IgD-negative memory B cell (primary cell): ENCODE data around the gene CCDC148. TPM values are rescaled to one million over a fixed set of nuclear protein-coding genes. Genes with fewer than 3 reads are reported as not detected.
"Not testable (repeated sequence)": the region's sequence is repeated elsewhere in the genome, so short reads cannot be mapped to it uniquely, and the experiment has no call there.

Source experiments
- H3K27ac Mint-ChIP-seq, 3 donors: one replicate each; pipeline ENCODE4 v1.8.0; 2020 to 2022; ENCODE audit warnings: mild to moderate bottlenecking in 3 of 3, mixed read lengths in 3 of 3, moderate library complexity in 1 of 3
- H3K27me3 Mint-ChIP-seq: one replicate; pipeline ENCODE4 v1.8.0; 2021; ENCODE audit warnings: mixed read lengths
- H3K36me3 Mint-ChIP-seq: one replicate; pipeline ENCODE4 v1.8.0; 2020; ENCODE audit warnings: mild to moderate bottlenecking, mixed read lengths
- H3K4me1 Mint-ChIP-seq, 3 donors: one replicate each; pipeline ENCODE4 v1.8.0; 2020 to 2022; ENCODE audit warnings: mixed read lengths in 3 of 3, mild to moderate bottlenecking in 1 of 3
- H3K4me3 Mint-ChIP-seq, 4 donors: one replicate each; pipeline ENCODE4 v1.8.0; 2020 to 2022; ENCODE audit warnings: mild to moderate bottlenecking in 4 of 4, mixed read lengths in 4 of 4, moderate library complexity in 3 of 4
- H3K9me3 Mint-ChIP-seq, 3 donors: one replicate each; pipeline ENCODE4 v1.8.0; 2020 to 2021; ENCODE audit warnings: mixed read lengths in 3 of 3, mild to moderate bottlenecking in 1 of 3
- polyA plus RNA-seq: library from polyadenylated mRNA; unstranded; fragments of 300-500 nt; fragmentation: Illumina TruSeq; gene quantifications from one replicate; pipeline ENCODE4 v1.2.3, GENCODE V29; 2021

Gene CCDC148
- polyA plus RNA-seq, 1 donor from 2014 or later, result not detected

DNA sequence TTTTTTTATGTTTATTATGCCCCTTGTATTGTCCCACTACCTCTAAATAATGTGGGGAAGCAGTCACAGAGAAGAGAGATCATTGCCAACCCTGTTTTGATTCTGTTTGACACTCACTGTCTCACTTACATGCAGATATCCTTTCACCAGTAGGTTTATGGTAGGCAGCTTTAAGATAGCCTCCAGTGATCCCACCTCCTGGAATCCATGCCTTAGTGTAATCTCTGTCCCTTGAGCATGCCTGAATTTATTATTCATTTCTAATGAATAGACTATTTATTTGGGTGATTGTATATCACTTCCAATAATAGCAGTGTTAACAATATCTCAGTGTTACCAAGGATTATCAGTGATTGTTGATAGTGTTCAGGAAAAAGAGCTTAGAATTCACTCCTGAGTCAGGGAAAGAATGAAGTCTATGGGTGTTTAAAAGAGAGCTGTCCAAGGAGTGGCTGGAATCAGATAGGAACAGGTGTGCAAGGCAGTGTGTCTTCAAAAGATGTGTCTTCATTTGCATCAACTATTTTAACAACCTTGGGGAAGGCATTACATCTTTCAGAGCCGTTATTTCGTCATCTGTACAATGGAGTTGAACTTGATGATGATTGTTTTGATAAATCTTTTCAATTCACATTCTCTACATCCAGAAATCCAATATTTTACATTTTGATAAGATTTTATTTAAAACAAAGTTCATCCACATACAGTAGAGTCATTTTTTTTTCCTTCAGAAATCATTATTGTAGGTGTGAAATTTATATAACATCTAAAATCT, 32.1 kb upstream of the CCDC148 start:
- Mint-ChIP-seq H3K4me3 (no peak overlapping the region), H3K36me3 (no peaks in the 10 kb centered on the region), H3K9me3 (peaks cover 0 to 2% (median 0%) of the 10 kb centered on the region in 3 donors), H3K4me1 (peaks cover 0 to 1% (median 0%) of the 10 kb centered on the region in 3 donors), H3K27ac (no peak overlapping the region), H3K27me3 (no peaks in the 10 kb centered on the region)

DNA sequence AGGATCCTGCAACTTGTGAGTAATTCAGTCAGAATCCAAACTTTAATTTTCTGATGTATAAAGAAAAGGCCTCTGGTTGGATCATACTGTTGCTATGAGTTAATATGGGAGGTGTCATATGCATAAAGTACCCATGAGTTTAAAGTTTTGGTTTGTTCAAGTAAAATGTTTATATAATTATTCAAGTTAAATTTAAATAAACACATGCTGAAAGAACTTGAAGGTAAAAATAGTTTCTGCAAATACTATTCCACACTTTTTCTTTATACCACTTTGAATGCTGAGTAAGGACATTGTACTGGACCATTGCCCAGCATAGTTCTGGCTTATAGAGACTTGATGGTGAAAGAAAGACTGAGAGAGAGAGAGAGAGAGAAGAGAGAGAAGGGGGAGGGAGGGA, 30.9 kb upstream of the CCDC148 start:
- Mint-ChIP-seq H3K36me3 (no peaks in the 10 kb centered on the region), H3K4me1 (peaks cover 0 to 1% (median 0%) of the 10 kb centered on the region in 3 donors), H3K4me3 (no peak overlapping the region), H3K27ac (no peak overlapping the region), H3K27me3 (no peaks in the 10 kb centered on the region), H3K9me3 (peaks cover 0 to 2% (median 2%) of the 10 kb centered on the region in 3 donors)

DNA sequence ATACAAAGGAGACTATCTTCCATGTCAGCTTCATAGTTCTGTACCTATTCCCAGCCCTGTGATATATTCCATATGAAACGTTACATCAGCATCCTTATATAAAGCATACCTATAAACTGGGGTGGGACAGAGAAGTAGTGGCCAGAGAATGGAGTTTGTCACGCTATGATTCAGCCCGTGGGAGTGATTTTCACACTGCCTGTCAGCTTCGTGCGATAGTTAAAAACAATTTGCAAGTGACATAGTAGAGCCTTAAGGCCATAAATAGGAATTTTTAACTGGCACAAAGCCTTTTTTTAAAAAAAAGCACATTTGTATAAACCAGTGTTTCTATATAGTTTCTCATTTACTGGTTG, 30.4 kb upstream of the CCDC148 start:
- peaks cover 2% of the 10 kb centered on the region for H3K36me3 Mint-ChIP-seq
- no peaks in the 10 kb centered on the region for H3K27me3 Mint-ChIP-seq
- H3K4me3 Mint-ChIP-seq, result no peak overlapping the region
- peaks cover 0 to 1% (median 0%) of the 10 kb centered on the region in 3 donors for H3K4me1 Mint-ChIP-seq
- peaks cover 0 to 2% (median 2%) of the 10 kb centered on the region in 3 donors for H3K9me3 Mint-ChIP-seq
- H3K27ac Mint-ChIP-seq, result no peak overlapping the region

DNA sequence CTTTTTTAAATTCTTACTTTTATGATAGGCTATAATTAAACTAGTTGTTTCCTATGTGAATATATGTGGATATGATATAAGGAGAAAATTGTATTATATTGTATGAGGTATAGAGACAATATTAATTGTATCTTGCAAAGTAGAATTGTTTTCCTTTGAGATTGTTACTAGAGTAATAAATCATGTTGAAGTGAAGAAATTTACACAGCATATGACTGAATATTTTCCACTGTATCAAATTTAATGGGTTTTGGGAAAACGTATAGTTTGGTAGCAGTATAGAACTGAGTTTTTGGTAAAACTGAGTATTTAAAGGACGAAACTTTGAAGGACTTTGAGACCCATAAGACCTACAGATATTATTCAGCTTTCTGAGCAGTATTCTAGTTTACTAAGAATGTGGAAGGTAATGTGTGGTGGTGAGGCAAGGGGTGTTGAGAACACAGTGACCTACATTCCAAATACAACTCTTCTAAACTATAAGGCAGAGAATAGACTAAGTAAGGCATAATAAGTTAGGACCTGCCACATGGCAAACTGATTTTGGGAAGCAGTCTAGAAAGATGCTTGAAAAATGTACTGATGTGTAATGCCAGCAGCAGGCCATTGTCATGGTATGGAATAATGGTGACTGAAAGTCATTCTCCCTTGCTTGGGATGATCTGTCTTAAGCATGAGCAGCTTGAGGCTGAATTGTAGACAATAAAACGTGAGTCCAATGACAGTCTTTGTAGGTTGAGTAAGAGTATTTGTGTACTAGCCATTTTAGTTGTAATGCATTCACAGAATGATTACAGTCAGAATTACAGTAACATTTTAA, 29.8 kb upstream of the CCDC148 start:
- Mint-ChIP-seq H3K36me3 (peaks cover 2% of the 10 kb centered on the region), H3K27me3 (no peaks in the 10 kb centered on the region), H3K9me3 (peaks cover 0 to 2% (median 2%) of the 10 kb centered on the region in 3 donors), H3K4me3 (no peak overlapping the region), H3K4me1 (peaks cover 0 to 1% (median 0%) of the 10 kb centered on the region in 3 donors), H3K27ac (no peak overlapping the region)

DNA sequence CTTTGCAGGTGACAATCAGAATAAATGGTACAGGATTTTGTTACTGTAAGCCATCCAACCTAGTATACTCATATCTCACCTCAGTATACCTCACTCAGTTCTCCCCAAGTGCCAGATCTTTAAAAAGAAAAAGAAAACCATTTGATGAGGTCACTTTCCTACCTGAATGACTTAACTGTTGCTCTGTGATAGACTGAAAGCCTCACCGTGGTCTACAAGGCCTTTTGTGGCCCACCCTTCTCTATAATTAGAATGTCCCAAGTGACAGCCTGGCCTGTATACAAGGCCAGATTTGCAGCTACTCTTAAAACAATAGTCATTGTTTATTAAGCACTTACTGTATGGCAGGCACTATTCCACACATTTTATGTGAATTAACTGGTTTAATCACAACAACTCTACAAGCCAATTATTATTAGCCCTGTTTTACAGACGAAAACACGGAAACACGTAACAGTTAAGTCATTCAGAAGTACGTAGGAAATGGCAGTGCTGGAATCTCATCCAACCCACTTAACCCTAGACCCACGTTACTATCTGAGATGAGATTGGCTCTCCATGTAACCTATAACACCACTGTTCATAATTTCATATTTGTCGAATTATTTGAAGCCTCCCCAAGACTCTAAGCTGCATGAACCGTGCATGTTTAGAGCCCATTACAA, 28.5 kb upstream of the CCDC148 start:
- peaks cover 0 to 1% (median 0%) of the 10 kb centered on the region in 3 donors for H3K4me1 Mint-ChIP-seq
- H3K36me3 Mint-ChIP-seq, result peaks cover 2% of the 10 kb centered on the region
- no peaks in the 10 kb centered on the region for H3K27me3 Mint-ChIP-seq
- no peak overlapping the region for H3K4me3 Mint-ChIP-seq
- peaks cover 0 to 2% (median 2%) of the 10 kb centered on the region in 3 donors for H3K9me3 Mint-ChIP-seq
- no peak overlapping the region for H3K27ac Mint-ChIP-seq

DNA sequence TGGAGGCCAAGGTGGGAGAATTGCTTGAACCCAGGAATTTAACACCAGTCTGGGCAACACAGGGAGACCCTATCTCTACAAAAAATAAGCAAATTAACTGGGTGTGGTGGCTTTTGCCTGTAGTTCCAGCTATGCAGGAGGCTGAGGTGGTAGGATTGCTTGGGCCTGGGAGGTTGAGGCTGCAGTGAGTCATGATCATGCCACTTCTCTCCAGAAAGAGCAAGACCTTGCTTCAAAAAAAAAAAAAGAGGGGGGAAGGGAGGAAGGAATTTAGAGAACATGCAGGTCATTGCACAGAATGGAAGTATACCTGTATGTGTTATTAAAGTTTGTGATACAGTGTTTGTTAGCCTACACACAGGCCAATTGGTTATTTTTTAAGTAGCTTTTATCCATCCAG, 26.0 kb upstream of the CCDC148 start:
- H3K9me3 Mint-ChIP-seq, result peaks cover 0 to 2% (median 2%) of the 10 kb centered on the region in 3 donors
- H3K36me3 Mint-ChIP-seq, result peaks cover 2% of the 10 kb centered on the region
- no peak overlapping the region for H3K27ac Mint-ChIP-seq
- H3K4me3 Mint-ChIP-seq, result no peak overlapping the region
- no peaks in the 10 kb centered on the region for H3K27me3 Mint-ChIP-seq
- no peaks in the 10 kb centered on the region for H3K4me1 Mint-ChIP-seq

DNA sequence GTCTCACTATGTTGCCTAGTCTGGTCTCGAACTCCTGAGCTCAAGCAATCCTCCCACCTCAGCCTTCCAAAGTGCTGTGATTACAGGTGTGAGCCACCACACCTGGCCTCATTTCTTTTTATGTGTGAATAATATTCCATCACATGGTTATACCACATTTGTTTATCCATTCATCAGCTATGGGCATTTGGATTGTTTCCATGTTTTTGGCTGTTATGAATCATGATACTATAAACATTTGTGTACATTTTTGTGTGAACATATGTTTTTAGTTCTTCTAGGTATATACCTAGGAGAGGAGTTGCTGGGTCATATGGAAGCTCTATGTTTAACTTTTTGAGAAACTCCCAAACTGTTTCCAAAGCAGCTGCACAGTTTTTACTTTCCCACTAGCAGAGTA, 24.6 kb upstream of the CCDC148 start:
- no peak overlapping the region for H3K4me3 Mint-ChIP-seq
- H3K9me3 Mint-ChIP-seq, result peaks cover 0 to 2% (median 2%) of the 10 kb centered on the region in 3 donors
- no peaks in the 10 kb centered on the region for H3K27me3 Mint-ChIP-seq
- no peaks in the 10 kb centered on the region for H3K4me1 Mint-ChIP-seq
- H3K36me3 Mint-ChIP-seq, result peaks cover 2% of the 10 kb centered on the region
- H3K27ac Mint-ChIP-seq, result no peak overlapping the region

DNA sequence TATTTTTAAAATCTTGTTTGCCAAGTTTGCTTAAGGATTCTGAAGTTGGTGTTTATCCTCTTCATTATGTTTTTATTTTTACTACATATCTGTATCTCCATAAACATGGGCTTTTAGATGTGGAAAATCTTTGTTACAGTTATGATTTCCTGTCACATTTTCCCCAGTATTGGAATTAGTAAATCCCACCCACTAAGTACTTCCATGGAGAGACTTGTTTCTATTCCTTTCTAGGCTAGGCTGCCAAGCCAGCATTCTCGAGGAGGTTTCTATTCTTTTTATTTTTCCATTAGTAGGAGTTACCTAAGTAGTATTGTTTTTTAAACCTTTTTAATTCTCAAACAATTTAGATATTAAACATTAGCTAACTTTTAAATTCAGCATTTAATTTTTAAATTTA, 22.3 kb upstream of the CCDC148 start:
- Mint-ChIP-seq H3K27me3 (no peaks in the 10 kb centered on the region), H3K36me3 (peaks cover 2% of the 10 kb centered on the region), H3K9me3 (peaks cover 0 to 2% (median 0%) of the 10 kb centered on the region in 3 donors), H3K4me1 (no peaks in the 10 kb centered on the region), H3K27ac (no peak overlapping the region), H3K4me3 (no peak overlapping the region)

DNA sequence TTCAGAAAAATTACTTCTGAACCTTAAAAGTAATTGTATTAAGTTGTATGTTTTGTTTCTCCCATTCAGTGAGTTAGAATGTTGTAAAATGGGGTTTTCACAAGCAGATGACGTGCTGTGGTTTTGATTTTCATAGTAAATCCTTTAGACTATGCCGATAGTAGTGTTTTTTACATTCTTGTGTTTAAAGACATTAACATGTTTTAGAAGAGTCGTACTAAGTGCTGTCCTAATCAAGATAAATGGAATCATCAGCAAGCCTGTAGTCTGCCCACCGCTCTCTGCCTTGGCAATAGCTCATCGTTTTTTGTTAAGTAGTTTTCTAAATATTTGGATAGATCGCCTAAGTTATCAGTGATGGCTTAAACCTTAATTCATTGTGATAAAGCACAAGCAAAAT, 21.7 kb upstream of the CCDC148 start:
- Mint-ChIP-seq H3K4me3 (no peak overlapping the region), H3K4me1 (no peaks in the 10 kb centered on the region), H3K36me3 (peaks cover 4% of the 10 kb centered on the region), H3K27me3 (no peaks in the 10 kb centered on the region), H3K9me3 (peaks cover 0 to 2% (median under 1%) of the 10 kb centered on the region in 3 donors), H3K27ac (no peak overlapping the region)

DNA sequence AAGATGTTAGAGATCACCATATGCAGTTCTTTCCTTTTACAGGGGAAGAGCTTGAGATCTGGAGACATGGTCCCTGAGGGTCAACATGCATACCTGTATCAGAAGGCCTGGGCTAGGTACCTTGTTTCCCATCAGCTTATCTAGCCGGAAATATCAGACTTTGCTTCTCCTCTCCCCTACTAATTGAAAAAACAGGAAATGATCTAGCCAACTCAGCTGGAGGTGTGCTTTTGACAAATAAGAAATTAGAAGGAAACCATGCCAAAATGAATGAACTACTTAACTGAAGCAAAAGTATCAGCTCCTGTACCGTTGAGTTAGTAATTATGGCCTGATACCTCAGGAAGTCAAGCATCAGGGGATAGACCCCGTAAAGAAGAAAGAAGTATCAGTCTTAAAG, 20.6 kb upstream of the CCDC148 start:
- Mint-ChIP-seq H3K36me3 (peaks cover 3% of the 10 kb centered on the region), H3K27ac (no peak overlapping the region), H3K27me3 (no peaks in the 10 kb centered on the region), H3K9me3 (peaks cover 0 to 2% (median 2%) of the 10 kb centered on the region in 3 donors), H3K4me3 (no peak overlapping the region), H3K4me1 (no peaks in the 10 kb centered on the region)

DNA sequence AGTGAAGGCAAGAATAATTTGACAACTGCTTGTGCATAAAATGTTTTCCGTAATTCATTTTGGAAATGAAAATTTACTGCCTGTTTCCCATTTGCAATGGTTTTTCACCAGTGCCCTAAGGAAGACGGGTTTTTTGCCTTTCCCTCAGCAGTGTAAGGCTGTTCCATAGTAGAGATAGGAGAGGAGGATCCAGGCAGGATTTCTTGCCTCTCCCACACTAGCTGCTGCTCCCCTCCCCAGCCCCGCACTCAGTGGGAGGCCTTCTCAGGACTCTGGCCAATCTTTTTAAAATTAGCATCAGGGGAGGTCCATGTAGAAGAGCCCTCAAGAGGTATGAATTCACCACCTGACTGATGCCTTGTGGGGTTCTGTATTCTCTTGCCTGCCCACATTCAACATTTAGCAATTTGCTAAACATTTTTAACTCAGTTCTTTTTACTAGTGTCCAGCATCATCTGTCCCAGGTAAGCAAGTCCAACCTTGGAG, 18.0 kb upstream of the CCDC148 start:
- H3K4me3 Mint-ChIP-seq, H3K36me3 Mint-ChIP-seq, H3K9me3 Mint-ChIP-seq, H3K4me1 Mint-ChIP-seq, H3K27ac Mint-ChIP-seq, H3K27me3 Mint-ChIP-seq: not testable (repeated sequence)

DNA sequence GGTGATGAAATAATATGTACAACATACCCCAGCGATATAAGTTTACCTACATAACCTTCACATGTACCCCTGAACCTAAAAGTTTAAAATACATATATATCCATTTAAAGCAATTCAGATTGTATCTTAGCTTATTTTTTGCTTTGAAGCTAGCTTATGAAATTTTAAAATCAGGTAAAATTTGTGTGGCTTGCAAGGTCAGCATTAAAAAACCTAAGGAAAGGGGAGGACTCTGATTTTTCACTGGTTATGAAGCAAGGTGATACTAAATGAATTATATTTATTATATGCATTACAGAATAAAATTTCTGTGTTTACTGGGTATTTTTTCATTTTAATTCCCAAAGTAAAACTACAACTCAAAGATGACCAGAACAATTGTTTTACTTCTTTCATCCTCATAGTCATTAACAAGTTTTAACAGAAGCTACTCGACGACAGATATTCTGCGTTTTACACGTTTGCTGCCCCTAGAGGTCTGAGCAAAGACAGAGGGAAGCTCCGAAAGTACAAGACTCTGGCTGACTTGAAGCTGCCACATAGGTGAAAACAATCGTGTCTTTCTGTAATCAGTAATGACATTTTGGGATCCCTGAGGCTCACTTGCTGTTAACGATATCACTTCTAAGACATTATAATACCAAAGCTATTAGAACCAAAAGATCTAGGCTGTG, 17.3 kb upstream of the CCDC148 start:
- H3K4me1 Mint-ChIP-seq, result no peaks in the 10 kb centered on the region
- H3K27ac Mint-ChIP-seq, result no peak overlapping the region
- H3K36me3 Mint-ChIP-seq, result peaks cover 2% of the 10 kb centered on the region
- H3K4me3 Mint-ChIP-seq, result no peak overlapping the region
- H3K9me3 Mint-ChIP-seq, result peaks cover 0 to 2% (median 2%) of the 10 kb centered on the region in 3 donors
- H3K27me3 Mint-ChIP-seq, result no peaks in the 10 kb centered on the region

DNA sequence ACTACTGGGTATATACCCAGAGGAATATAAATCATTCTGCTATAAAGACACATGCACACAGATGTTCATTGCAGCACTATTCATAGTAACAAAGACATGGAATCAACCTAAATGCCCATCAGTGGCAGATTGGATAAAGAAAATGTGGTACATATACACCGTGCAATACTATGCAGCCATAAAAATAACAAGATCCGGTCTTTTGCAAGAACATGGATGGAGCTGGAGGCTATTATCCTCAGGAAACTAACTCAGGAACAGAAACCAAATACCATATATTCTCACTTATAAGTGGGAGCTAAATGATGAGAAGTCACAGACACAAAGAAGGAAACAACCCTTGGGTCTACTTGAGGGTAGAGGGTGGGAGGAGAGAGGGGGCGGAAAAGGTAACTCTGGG, 16.7 kb upstream of the CCDC148 start:
- H3K36me3 Mint-ChIP-seq, H3K4me3 Mint-ChIP-seq, H3K27me3 Mint-ChIP-seq, H3K9me3 Mint-ChIP-seq, H3K27ac Mint-ChIP-seq, H3K4me1 Mint-ChIP-seq: not testable (repeated sequence)

DNA sequence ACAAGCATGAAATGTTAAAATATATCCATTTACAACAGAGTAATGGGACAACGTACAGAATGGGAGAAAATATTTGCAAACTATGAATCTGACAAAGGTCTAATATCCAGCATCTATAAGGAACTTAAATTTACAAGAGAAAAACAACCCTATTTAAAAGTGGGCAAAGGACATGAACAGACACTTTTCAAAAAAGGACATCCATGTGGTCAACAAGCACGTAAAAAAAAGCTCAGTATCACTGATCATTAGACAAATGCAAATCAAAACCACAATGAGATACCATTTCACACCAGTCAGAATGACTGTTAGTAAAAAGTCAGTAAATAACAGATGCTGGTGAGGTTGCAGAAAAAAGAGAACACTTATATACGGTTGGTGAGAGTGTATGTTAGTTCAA, 16.3 kb upstream of the CCDC148 start:
- H3K4me1 Mint-ChIP-seq, H3K27me3 Mint-ChIP-seq, H3K4me3 Mint-ChIP-seq, H3K36me3 Mint-ChIP-seq, H3K9me3 Mint-ChIP-seq: not testable (repeated sequence)
- peak overlapping the region in 1 of 3 donors; percentile 39 for H3K27ac Mint-ChIP-seq

DNA sequence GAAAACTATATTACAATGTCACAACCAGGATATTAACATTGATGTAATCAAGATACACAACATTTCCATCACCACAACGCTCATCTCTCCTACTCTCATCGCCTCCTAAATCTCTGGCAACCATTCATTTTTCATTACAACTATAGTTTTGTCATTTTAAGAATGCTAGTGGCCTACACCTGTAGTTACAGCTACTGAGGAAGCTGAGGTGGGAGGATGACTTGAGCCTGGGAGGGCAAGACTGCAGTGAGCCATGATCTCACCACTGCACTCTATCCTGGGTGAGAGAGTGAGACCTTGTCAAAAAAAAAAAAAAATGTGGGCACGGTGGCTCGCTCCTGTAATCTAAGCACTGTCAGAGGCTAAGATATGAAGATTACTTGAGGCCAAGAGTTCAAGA, 10.7 kb upstream of the CCDC148 start:
- H3K4me3 Mint-ChIP-seq, result no peak overlapping the region

More for the DNA sequence above, 10.7 kb upstream of the CCDC148 start:
- H3K27ac Mint-ChIP-seq, result no peak overlapping the region
- no peaks in the 10 kb centered on the region for H3K4me1 Mint-ChIP-seq
- no peaks in the 10 kb centered on the region for H3K9me3 Mint-ChIP-seq
- H3K27me3 Mint-ChIP-seq, result no peaks in the 10 kb centered on the region
- no peaks in the 10 kb centered on the region for H3K36me3 Mint-ChIP-seq
